Stimulated activated CD4-positive, alpha-beta T cell treated with anti-CD3 and anti-CD28 coated beads, Interleukin-15, amount 100 ng/mL, for 1 hour (primary cell): Measurements from ENCODE around the gene HMGN3.

Experiments
- DNase-seq, 2 donors: peaks; one replicate each; pipeline ENCODE4 v3.0.0-alpha.2; 2020; ENCODE audit warnings: low read depth in 1 of 2, low spot score in 1 of 2

HMGN3 gene

DNA sequence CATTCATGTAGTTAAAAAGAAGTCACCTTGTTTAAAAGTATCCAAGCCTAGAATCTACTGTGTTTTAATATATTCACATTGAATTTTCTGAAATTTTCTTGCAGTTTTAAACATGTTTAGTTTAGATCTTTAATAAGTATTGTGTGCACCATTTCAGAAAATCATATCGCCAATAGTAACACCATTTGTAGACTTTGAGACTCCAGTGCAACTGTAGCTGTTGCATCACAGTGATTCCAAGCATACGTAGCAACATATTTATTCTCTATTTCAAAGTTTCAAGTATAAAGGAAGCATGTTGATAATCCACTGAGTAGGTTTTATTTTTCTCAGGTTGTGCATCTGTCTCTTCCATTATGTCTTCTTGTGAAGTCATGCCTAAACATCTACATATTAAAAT is 46.4 kb downstream of the HMGN3 start:
- DNase-seq, result no peak

- DNase-seq, result no peak
These were observed 47.9 kb downstream of the HMGN3 start for GRCh38 chr6:79186564-79186963.

- no peak for DNase-seq
These were observed 49.8 kb downstream of the HMGN3 start for GRCh38 chr6:79184641-79185040.

GRCh38 chr6:79184086-79184485 is 50.4 kb downstream of the HMGN3 start:
- DNase-seq, result no peak

DNA sequence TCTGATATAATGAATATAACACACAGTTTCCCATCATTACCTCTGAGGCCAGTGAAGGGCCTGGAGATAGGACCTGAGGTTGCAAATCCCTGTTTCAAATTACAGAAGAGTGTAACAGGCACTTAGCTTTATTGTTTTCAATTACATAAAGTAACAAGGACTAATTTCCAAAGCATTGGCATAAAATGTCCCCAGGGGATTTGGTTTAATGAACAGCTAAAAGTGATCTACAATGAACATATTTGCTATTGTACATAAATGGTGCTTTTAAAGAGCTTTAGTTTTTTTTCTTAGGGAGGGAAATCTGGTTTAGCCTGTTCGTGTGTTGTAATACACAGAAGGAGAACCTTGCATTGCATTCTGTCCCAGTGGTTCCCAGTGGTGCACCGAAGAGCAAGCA is 54.4 kb downstream of the HMGN3 start:
- DNase-seq, result no peak

DNA sequence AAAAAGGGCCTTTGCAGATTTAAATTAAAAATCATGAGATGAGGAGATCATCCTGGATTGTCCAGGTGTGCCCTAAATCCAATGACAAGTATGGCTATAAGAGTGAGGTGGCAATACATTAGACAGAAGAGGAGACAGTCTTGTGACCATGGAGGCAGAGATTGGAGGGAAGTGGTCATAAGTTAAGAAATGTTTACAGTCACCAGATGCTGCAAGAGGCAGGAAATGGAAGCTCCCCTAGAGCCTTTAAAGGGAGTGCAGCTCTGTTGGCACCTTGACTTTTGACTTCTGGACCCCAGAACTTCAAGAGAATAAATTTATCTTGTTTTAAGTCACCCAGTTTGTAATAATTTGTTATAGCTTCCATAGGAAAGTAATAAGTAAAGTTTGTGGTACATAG is 61.1 kb downstream of the HMGN3 start:
- no peak for DNase-seq

DNA sequence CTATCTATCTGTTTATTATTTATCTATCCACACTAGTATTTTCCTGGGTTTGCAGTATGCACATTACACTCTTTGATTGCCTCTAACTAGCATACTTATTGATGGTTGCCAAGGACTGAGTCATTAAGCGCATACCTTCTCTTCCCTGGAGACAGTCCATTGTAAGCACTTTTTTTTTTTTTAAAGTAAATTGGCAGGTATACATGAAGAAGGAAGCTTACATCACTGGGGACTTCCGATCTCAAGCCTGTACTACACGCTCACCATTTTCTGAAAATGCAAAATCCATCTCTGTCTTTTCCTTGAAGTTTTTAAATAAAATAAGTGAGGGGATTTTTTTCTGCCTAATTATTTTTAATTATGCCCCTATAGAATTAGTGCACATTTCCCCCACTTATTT is 63.5 kb downstream of the HMGN3 start:
- DNase-seq, result no peak

DNA sequence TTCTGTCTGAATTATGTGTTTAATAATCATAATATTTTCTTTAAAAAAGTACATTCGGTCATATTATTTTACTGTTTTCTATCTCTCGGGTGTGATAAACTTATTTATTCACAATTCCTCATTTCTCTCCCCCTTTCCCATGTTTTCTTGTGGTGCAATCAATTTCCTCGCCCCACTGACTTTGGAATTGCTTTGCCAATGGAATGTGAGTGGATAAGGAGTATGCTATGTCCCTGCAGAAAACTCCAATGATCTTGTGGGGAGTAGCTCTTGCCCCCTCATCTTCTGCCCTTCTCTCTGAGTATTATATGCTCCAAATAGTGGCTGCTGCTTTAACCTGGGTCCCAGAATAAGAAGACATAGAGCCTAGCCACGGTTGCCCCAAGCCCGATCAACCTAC is 64.1 kb downstream of the HMGN3 start:
- no peak for DNase-seq

DNA sequence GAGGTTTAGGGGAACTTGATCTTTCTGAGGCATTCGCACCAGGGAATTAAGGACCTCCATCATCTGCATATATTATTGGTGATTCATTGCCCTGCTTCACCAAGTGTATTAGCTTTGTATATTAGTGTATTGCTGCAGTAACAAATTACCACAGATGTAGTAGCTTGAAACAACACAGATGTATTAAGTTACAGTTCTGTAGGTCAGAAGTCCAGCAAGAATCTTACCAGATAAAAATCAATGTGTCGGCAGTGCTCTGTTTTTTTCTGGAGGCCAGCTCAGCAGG is 65.8 kb downstream of the HMGN3 start:
- DNase-seq, result no peak

DNA sequence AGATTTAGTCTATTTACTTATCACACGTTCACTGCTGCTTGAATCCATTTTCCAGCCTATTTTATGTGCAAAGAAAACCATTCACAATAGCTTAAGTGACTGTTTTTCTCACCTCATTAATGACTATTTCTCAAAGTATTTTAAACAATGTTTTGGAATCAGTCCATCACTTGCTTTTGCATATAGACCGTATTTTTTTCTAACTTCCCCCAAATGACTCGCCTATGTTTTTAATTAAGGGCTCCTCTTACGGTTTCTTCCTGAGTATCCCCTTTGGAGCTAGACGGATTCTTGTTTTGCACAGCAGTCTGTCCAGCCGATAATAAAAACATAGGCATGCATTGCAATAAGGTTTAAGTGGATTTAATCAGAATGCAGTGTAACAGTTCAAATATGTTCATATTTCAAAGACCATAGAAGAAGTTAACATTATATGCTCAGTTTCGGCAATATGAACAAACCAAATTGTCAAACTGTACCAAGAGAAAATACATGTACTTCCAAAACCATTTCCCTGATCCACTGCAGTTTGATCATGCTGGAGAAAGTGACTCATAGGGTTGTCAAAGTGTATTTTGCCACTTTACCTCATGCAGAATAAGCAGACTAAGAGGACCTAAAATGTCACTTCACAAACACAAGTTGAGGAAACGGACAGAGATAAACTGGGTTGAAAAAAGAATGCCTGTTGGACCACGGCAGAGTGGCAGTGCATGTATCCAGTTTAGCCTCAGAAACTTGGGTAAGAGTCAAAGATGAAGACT is 66.4 kb downstream of the HMGN3 start:
- no peak for DNase-seq

GRCh38 chr6:79159846-79160245 is 74.6 kb downstream of the HMGN3 start:
- DNase-seq, result no peak

GRCh38 chr6:79158856-79159516 is 75.5 kb downstream of the HMGN3 start:
- DNase-seq, result no peak

GRCh38 chr6:79157961-79158644 is 76.4 kb downstream of the HMGN3 start:
- DNase-seq, result no peak

DNA sequence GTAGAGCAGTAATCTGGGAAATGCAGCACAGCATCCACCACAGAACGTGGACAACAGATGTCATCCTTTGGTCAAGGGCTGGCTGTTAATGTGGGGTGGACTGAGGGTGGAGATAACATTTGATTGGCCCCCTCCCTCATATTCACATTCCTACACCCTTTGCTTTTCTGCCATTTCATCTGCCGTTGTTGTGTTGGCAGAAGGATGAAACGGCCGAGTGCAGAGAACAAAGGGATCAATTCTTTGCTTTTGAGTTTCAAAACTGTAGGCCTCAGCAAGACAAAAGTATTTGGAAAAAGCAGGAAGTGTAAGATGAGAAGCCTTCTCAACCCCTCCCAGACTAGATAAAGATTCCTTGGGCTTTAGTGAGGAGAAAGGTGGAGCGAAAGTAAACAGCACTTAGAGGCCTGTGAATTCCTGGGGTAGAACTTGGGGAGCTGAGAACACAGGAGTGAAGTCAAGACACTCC is 82.2 kb downstream of the HMGN3 start:
- no peak for DNase-seq
